Sigmoid colon (tissue), 7 donors: ENCODE results near the gene DENND4B. TPM values are rescaled to one million over a fixed set of nuclear protein-coding genes. Genes with fewer than 3 reads are reported as not detected.
"Not testable (repeated sequence)": the region's sequence is repeated elsewhere in the genome, so short reads cannot be mapped to it uniquely, and the experiment has no call there.

Source experiments
- DNase-seq: peaks from one replicate; pipeline ENCODE4 v3.0.0-alpha.2; 2019
- H3K27ac ChIP-seq, 4 donors: fragments of 200-600 bp; sonication (generic); one replicate each; pipeline ENCODE4 v1.5.1; 2016 to 2019; ENCODE audit warnings: mild to moderate bottlenecking in 1 of 4
- H3K27me3 ChIP-seq, 3 donors: fragments of 200-600 bp; sonication (generic); one replicate each; pipeline ENCODE4 v1.5.1; 2019; ENCODE audit warnings: mild to moderate bottlenecking in 1 of 3
- H3K36me3 ChIP-seq, 4 donors: fragments of 200-600 bp; sonication (generic); one replicate each; pipeline ENCODE4 v1.5.1; 2016 to 2019
- H3K4me1 ChIP-seq, 4 donors: fragments of 200-600 bp; sonication (generic); one replicate each; pipeline ENCODE4 v1.5.1; 2017 to 2019
- H3K4me3 ChIP-seq, 4 donors: fragments of 200-600 bp; sonication (generic); one replicate each; pipeline ENCODE4 v1.5.1; 2017 to 2019; ENCODE audit warnings: mild to moderate bottlenecking in 2 of 4, moderate library complexity in 1 of 4
- H3K9me3 ChIP-seq, 4 donors: fragments of 200-600 bp in 3 of 4; sonication (generic) in 3 of 4; one replicate each; pipeline versions ENCODE4 v1.5.1 to v1.6.1; 2013 to 2019
- CTCF ChIP-seq, 4 experiments: fragments of 450-650 bp in 3 of 4; fragments of 200-600 bp in 1 of 4; IDR thresholded peaks; one replicate each; pipeline ENCODE4 v1.5.1; 2016 to 2019; ENCODE audit warnings: antibody characterized with exemption in 4 of 4, mild to moderate bottlenecking in 3 of 4, moderate library complexity in 2 of 4
- EP300 ChIP-seq, 4 donors: sonication (generic); formaldehyde crosslinking; IDR thresholded peaks; one replicate each; pipeline ENCODE4 v1.6.1; 2017; ENCODE audit warnings: antibody characterized with exemption in 4 of 4
- POLR2A ChIP-seq, 2 donors: fragments of 450-650 bp; IDR thresholded peaks; one replicate each; pipeline ENCODE4 v1.6.1; 2016; ENCODE audit warnings: antibody characterized with exemption in 2 of 2, mild to moderate bottlenecking in 2 of 2, moderate library complexity in 2 of 2
- POLR2AphosphoS5 ChIP-seq, 4 donors: sonication (generic); formaldehyde crosslinking; IDR thresholded peaks; one replicate each; pipeline ENCODE4 v1.6.1; 2017; ENCODE audit warnings: antibody characterized with exemption in 4 of 4
- WGBS, 2 donors: extraction: QIAGEN DNeasy Blood & Tissue Kit; methylation state at CpG; one replicate each; pipeline ENCODE4 v1.1.7; 2013; 5-methylcytosine and 5-hydroxymethylcytosine counted together
- intact Hi-C: fragments of 100-400 bp; cut with DNase I; formaldehyde crosslinking; loops from one replicate; pipeline ENCODE4 v1.15.1; 2023
- polyA plus RNA-seq, 3 donors: library from polyadenylated mRNA; stranded (reverse); fragments of 200-250 nt; gene quantifications; one replicate each; pipeline ENCODE4 v1.2.3, GENCODE V29; 2013
- total RNA-seq, 4 donors: library from RNA; depleted of rRNA; stranded (reverse); fragments of >200 nt; gene quantifications; one replicate each; pipeline ENCODE4 v1.1.0, GENCODE V29; 2016
- donor health status: healthy with polysubstance abuse.
- donor health status: Bipolar disorder and iron deficiency.
- donor health status: healthy.

DENND4B gene
- total and polyA plus RNA-seq, 7 donors: 4.9 to 41.6 (median 18.1) TPM

DNA sequence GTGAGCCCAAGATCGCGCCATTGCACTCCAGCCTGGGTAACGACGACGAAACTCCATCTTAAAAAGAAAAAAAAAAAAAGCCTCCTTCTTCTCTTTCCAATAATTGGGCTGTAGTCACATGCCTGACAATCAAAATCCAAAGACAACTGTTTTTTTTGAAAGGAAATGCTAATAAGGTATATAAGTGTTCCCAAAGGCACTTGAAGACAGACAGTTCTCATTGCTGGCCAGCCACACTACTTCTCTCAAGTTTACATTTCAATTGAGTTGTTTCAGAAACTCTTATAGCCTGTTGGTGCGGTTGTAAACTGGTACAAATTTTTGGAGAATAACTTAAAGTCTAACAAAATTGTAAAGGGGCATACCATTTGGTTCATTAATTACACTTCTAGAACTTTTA lies 47.0 kb downstream of the DENND4B start:
- Histone ChIP-seq H3K4me1 (peaks cover 0 to 13% (median 3%) of the 10 kb centered on the region in 4 donors), H3K4me3 (no peak overlapping the region), H3K27ac (no peak overlapping the region), H3K36me3 (peaks cover 0 to 18% (median 0%) of the 10 kb centered on the region in 4 donors), H3K27me3 (no peaks in the 10 kb centered on the region), H3K9me3 (no peaks in the 10 kb centered on the region)
- DNase-seq: no peak
- no peak for TF ChIP-seq EP300 (IDR thresholded peaks at IDR 0.05)
- TF ChIP-seq POLR2AphosphoS5 (IDR thresholded peaks at IDR 0.05): no peak
- no peak for TF ChIP-seq POLR2A (IDR thresholded peaks at IDR 0.05)
- TF ChIP-seq CTCF (IDR thresholded peaks at IDR 0.05): no peak
- intact Hi-C loops: no loop called here
- 89 to 97% methylated on average over 6 of the region's 6 CpGs for WGBS, 2 donors

GRCh38 chr1:153895866-153896265 lies 50.7 kb downstream of the DENND4B start:
- H3K27ac ChIP-seq, intact Hi-C loops, H3K4me3 ChIP-seq, DNase-seq, H3K27me3 ChIP-seq, H3K4me1 ChIP-seq, H3K9me3 ChIP-seq: not testable (repeated sequence)
- WGBS, 2 donors: 65 to 84% methylated on average over 1 of the region's 1 CpG
- H3K36me3 ChIP-seq: peaks cover 0 to 23% (median 0%) of the 10 kb centered on the region in 4 donors

GRCh38 chr1:153891042-153891441 lies 55.5 kb downstream of the DENND4B start:
- not testable (repeated sequence) for DNase-seq

GRCh38 chr1:153888533-153888932 lies 58.0 kb downstream of the DENND4B start:
- intact Hi-C loops: no loop called here
- H3K4me1 ChIP-seq: peaks cover 0 to 18% (median 15%) of the 10 kb centered on the region in 4 donors
- H3K9me3 ChIP-seq: no peaks in the 10 kb centered on the region
- 7 to 14% methylated on average over 3 of the region's 3 CpGs for WGBS, 2 donors
- peaks cover 0 to 10% (median 1%) of the 10 kb centered on the region in 4 donors for H3K36me3 ChIP-seq
- no peak overlapping the region for H3K27ac ChIP-seq
- no peak for DNase-seq
- H3K27me3 ChIP-seq: no peaks in the 10 kb centered on the region
- TF ChIP-seq POLR2A (IDR thresholded peaks at IDR 0.05) (no peak), EP300 (IDR thresholded peaks at IDR 0.05) (no peak), CTCF (IDR thresholded peaks at IDR 0.05) (no peak), POLR2AphosphoS5 (IDR thresholded peaks at IDR 0.05) (no peak)
- no peak overlapping the region for H3K4me3 ChIP-seq

More at GRCh38 chr1:153891042-153891441, 55.5 kb downstream of the DENND4B start:
- H3K27ac ChIP-seq, intact Hi-C loops, H3K36me3 ChIP-seq, H3K9me3 ChIP-seq, H3K4me3 ChIP-seq, H3K27me3 ChIP-seq: not testable (repeated sequence)
- H3K4me1 ChIP-seq: peaks cover 0 to 18% (median 15%) of the 10 kb centered on the region in 4 donors
- 99% methylated on average over 7 of the region's 7 CpGs for WGBS, 2 donors

DNA sequence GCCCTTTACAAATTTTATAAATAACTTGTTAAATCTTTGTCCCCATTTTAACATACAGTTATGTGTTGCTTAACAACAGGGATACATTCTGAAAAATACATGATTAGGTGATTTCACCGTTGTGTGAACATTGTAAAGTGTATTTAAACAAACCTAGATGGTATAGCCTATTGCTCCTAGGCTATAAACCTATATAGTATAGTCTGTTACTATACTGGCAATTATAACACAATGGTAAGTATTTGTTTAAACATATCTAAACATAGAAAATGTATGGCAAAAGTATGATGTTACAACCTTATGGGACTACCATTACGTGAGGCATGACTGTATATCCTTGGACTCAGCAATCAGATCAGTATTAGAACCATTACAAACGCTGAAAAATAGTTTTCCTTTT lies 60.4 kb downstream of the DENND4B start:
- intact Hi-C loops: no loop called here
- H3K4me3 ChIP-seq: no peak overlapping the region
- WGBS, 2 donors: 24 to 71% methylated on average over 3 of the region's 3 CpGs
- DNase-seq: no peak
- no peaks in the 10 kb centered on the region for H3K9me3 ChIP-seq
- no peak overlapping the region for H3K27ac ChIP-seq
- no peaks in the 10 kb centered on the region for H3K27me3 ChIP-seq
- TF ChIP-seq POLR2A (IDR thresholded peaks at IDR 0.05) (no peak), EP300 (IDR thresholded peaks at IDR 0.05) (no peak), POLR2AphosphoS5 (IDR thresholded peaks at IDR 0.05) (no peak), CTCF (IDR thresholded peaks at IDR 0.05) (no peak)
- peaks cover 0 to 39% (median 32%) of the 10 kb centered on the region in 4 donors for H3K4me1 ChIP-seq
- peaks cover 0 to 2% (median 0%) of the 10 kb centered on the region in 4 donors for H3K36me3 ChIP-seq

- intact Hi-C loops: loop anchor here (5.0 kb wide), 1 partner anchor 39 kb away; the partner anchor contains the start of gene GATAD2B
Measured at GRCh38 chr1:153883223-153883622, 63.3 kb downstream of the DENND4B start.

More at GRCh38 chr1:153883223-153883622, 63.3 kb downstream of the DENND4B start:
- no peak overlapping the region for H3K27ac ChIP-seq
- no peak overlapping the region for H3K4me3 ChIP-seq
- peaks cover 0 to 42% (median 36%) of the 10 kb centered on the region in 4 donors for H3K4me1 ChIP-seq
- WGBS, 2 donors: 95 to 96% methylated on average over 4 of the region's 4 CpGs
- TF ChIP-seq POLR2AphosphoS5 (IDR thresholded peaks at IDR 0.05) (no peak), CTCF (IDR thresholded peaks at IDR 0.05) (no peak), EP300 (IDR thresholded peaks at IDR 0.05) (no peak), POLR2A (IDR thresholded peaks at IDR 0.05) (no peak)
- peaks cover 0 to 2% (median 0%) of the 10 kb centered on the region in 4 donors for H3K36me3 ChIP-seq
- no peak for DNase-seq
- H3K27me3 ChIP-seq: no peaks in the 10 kb centered on the region
- H3K9me3 ChIP-seq: no peaks in the 10 kb centered on the region
